HFF-Myc (cell line): ENCODE data around the gene SLC2A4.
A peak's percentile ranks its signal among the peaks of the same experiment; 100 is the strongest.

Source experiments
- DNase-seq: peaks from one replicate; pipeline ENCODE4 v3.0.0-alpha.2; 2011; ENCODE audit warnings: low read depth; ENCODE audit errors: extremely low read depth
- H3K4me3 ChIP-seq: replicated peaks from 2 replicates; pipeline ENCODE4 v1.5.1; 2011; ENCODE audit warnings: low read depth, mild to moderate bottlenecking, control low read depth, low read length
- CTCF ChIP-seq: IDR thresholded peaks from 2 replicates; pipeline ENCODE4 v1.5.1; 2012; ENCODE audit warnings: mild to moderate bottlenecking, low read depth, low read length, control low read depth; ENCODE audit errors: missing control alignments

SLC2A4 gene

GRCh38 chr17:7318121-7318860, 36.8 kb downstream of the SLC2A4 start:
- H3K4me3 ChIP-seq: no peak overlapping the region
- DNase-seq: no peak
- TF ChIP-seq CTCF: no peak

- DNase-seq: no peak
- no peak for TF ChIP-seq CTCF
- no peak overlapping the region for H3K4me3 ChIP-seq
Observed at GRCh38 chr17:7321466-7321865, 39.9 kb downstream of the SLC2A4 start.

GRCh38 chr17:7322520-7323194, 41.1 kb downstream of the SLC2A4 start:
- H3K4me3 ChIP-seq: no peak overlapping the region
- no peak for TF ChIP-seq CTCF
- no peak for DNase-seq

- no peak for DNase-seq
- H3K4me3 ChIP-seq: no peak overlapping the region
- peak; percentile 95 for TF ChIP-seq CTCF
Observed at GRCh38 chr17:7323731-7324437, 42.4 kb downstream of the SLC2A4 start.

- no peak for TF ChIP-seq CTCF
- DNase-seq: no peak
Observed at GRCh38 chr17:7324438-7324779, 42.9 kb downstream of the SLC2A4 start.

GRCh38 chr17:7325031-7325528, 43.6 kb downstream of the SLC2A4 start:
- TF ChIP-seq CTCF: no peak
- DNase-seq: no peak
- no peak overlapping the region for H3K4me3 ChIP-seq

More at GRCh38 chr17:7324438-7324779, 42.9 kb downstream of the SLC2A4 start:
- no peak overlapping the region for H3K4me3 ChIP-seq
